Tibial nerve (tissue), 3 donors: ENCODE data around the gene KRT1.

Source experiments
- CTCF ChIP-seq, 5 experiments: fragments of 200-600 bp in 3 of 5; fragments of 450-650 bp in 2 of 5; sonication (generic) in 3 of 5; IDR thresholded peaks; one replicate each; pipeline ENCODE4 v1.5.1; 2016 to 2019; ENCODE audit warnings: antibody characterized with exemption in 5 of 5, mild to moderate bottlenecking in 3 of 5, moderate library complexity in 2 of 5
- POLR2A ChIP-seq, 2 donors: fragments of 450-650 bp; IDR thresholded peaks; one replicate each; pipeline ENCODE4 v1.6.1; 2017; ENCODE audit warnings: antibody characterized with exemption in 2 of 2, mild to moderate bottlenecking in 2 of 2, moderate library complexity in 2 of 2

GRCh38 chr12:52627395-52628110 lies 52.7 kb downstream of the KRT1 start:
- TF ChIP-seq CTCF (IDR thresholded peaks at IDR 0.05) (no peak), POLR2A (IDR thresholded peaks at IDR 0.05) (no peak)
